ENCODE data around the gene CDR2L.
"Not testable (repeated sequence)": the region's sequence is repeated elsewhere in the genome, so short reads cannot be mapped to it uniquely, and the experiment has no call there.

Gene CDR2L

DNA sequence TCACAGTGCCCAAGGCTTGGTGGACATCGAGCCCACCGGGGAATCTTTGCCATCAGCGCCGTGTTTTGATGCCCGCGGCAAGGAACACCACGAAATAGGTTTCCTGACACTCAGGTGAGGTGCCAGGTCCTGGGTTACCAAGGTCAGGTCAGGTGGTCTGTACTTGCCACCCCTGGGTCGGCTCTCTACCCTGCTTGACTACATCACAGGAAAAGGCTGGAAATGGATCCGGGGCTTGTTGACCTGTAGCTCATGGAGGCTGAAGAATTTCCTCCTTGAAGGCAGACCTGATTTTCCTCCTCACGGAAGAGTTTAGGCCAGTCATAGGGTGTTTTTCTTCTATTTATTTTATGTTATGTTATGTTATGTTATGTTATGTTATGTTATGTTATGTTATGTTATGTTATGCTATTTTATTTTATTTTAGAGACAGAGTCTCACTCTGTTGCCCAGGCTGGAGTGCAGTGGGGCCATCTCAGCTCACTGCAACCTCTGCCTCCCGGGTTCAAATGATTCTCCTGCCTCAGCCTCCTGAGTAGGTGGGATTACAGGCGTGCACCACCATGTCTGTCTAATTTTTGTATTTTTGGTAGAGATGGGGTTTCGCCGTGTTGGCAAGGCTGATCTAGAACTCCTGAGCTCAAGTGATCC is 4.6 kb upstream of the CDR2L start:
- Mint-ChIP-seq H3K4me3 (peak overlapping the region; percentile 79), H3K4me1 (ENCODE audit: low read depth) (peaks cover 25% of the 10 kb centered on the region), H3K27me3 (peaks cover 20% of the 10 kb centered on the region)
- not testable (repeated sequence) for DNase-seq; H3K27ac Mint-ChIP-seq; H3K36me3 Mint-ChIP-seq (ENCODE audit: low read depth); H3K9me3 Mint-ChIP-seq

DNA sequence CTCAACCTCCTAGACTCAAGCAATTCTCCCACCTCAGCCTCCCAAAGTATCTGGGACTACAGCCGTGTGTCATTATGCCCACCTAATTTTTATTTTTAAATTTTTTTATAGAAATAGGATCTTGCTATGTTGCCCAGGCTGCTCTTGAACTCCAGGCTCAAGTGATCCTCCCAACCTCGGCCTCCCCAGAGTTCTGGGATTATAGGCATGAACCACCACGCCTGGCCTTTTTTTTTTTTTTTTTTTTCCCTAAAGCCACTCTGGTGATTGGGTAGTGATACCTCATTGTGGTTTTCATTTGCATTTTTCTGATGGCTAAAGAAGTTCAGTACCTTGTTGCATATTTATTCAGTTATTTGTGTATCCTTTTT is 1.2 kb upstream of the CDR2L start:
- Mint-ChIP-seq H3K36me3 (ENCODE audit: low read depth) (no peaks in the 10 kb centered on the region), H3K27ac (no peak overlapping the region)

DNA sequence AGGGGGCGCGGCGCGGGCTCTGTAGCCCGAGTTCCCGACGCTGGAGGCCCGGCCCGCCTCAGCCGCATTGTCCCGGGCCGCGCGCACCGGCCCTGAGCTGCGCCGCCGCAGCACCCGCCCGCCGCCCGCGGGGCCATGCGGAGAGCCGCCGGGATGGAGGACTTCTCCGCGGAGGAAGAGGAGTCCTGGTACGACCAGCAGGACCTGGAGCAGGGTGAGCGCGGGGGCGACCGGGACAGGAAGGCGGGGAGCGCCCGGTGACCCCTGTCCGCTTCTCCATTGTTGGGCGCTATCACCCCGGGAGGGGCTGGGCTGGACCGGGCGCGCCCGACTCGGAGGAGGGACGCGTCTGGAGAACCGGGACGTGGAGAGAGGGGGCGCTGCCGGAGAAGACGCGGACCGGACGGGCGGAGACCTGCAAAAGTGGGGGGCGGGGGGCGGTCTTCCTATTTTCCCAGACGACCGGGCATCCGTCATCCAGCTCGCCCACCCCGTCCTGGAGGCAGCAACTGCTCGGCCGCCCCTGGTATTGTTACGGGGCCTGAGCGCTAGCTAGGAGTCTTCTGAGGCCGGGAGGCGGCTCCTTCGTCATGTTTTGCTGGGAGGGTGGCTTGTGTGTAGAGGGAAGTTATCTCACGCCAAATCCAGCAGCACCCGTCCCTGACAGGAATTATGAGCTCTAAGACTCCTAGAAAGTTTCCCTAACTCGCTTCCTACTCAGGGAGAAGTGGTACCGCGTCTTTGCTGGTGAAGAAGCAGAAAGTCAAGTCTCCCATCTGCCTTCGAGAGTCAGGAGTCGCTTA is 678 bp downstream of the CDR2L start:
- DNase-seq = peak; percentile 63
- no peaks in the 10 kb centered on the region for H3K36me3 Mint-ChIP-seq (ENCODE audit: low read depth)
- H3K9me3 Mint-ChIP-seq = no peaks in the 10 kb centered on the region
- peaks cover 25% of the 10 kb centered on the region for H3K27me3 Mint-ChIP-seq
- H3K4me1 Mint-ChIP-seq (ENCODE audit: low read depth) = peaks cover 15% of the 10 kb centered on the region
- H3K27ac Mint-ChIP-seq = no peak overlapping the region
- H3K4me3 Mint-ChIP-seq = peak overlapping the region; percentile 75

More for the DNA sequence above, 1.2 kb upstream of the CDR2L start:
- Mint-ChIP-seq H3K27me3 (peaks cover 28% of the 10 kb centered on the region), H3K9me3 (no peaks in the 10 kb centered on the region), H3K4me1 (ENCODE audit: low read depth) (peaks cover 26% of the 10 kb centered on the region), H3K4me3 (no peak overlapping the region)
- DNase-seq = no peak

GRCh38 chr17:74990581-74991105 is 3.2 kb downstream of the CDR2L start:
- no peak for DNase-seq
- H3K4me3 Mint-ChIP-seq = no peak overlapping the region
- H3K9me3 Mint-ChIP-seq = no peaks in the 10 kb centered on the region
- H3K4me1 Mint-ChIP-seq (ENCODE audit: low read depth) = peaks cover 15% of the 10 kb centered on the region
- no peaks in the 10 kb centered on the region for H3K36me3 Mint-ChIP-seq (ENCODE audit: low read depth)
- H3K27me3 Mint-ChIP-seq = peaks cover 22% of the 10 kb centered on the region
- H3K27ac Mint-ChIP-seq = no peak overlapping the region

DNA sequence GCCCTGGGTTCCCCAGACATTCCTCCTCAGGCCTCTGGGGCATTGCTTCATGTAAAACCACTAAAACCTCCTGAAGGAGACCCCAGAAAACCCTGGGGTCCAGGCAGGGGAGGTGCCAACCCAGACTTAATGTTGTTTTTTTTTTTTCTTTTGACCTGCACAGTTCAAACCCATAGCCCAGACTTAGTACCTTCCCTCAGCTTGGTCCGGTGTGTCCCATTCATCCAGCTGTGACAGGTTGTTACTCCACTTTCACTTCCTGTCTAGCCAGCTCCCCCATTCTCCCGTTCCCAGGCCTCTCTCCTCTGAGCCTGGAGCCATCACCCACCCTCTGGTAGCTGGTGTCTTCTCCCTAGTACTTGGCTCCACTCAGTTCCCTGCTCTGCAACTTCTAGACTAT is 4.8 kb downstream of the CDR2L start:
- no peak overlapping the region for H3K27ac Mint-ChIP-seq
- DNase-seq = no peak
- no peaks in the 10 kb centered on the region for H3K9me3 Mint-ChIP-seq
- H3K36me3 Mint-ChIP-seq (ENCODE audit: low read depth) = no peaks in the 10 kb centered on the region
- H3K4me3 Mint-ChIP-seq = no peak overlapping the region
- peaks cover 6% of the 10 kb centered on the region for H3K4me1 Mint-ChIP-seq (ENCODE audit: low read depth)
- H3K27me3 Mint-ChIP-seq = peaks cover 10% of the 10 kb centered on the region

DNA sequence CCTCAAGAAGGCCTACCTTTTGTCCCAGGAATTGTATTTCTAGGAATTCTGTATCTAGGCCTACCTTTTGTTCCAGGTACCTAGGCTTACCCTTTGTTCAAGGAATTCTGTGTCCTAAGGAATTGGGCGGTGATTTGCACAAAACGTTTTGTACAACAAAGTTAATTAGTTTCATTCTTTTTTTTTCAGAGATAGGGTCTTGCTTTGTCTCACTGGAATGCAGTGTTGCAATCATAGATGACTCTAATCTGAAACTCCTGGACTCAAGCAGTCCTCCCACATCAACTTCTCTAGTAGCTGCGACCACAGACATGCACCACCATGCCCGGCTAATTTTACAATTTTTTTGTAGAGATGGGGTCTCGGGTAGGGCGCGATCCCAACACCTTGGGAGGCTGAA is 7.0 kb downstream of the CDR2L start:
- no peak for DNase-seq
- Mint-ChIP-seq H3K4me1 (ENCODE audit: low read depth) (peaks cover 3% of the 10 kb centered on the region), H3K9me3 (no peaks in the 10 kb centered on the region), H3K36me3 (ENCODE audit: low read depth) (no peaks in the 10 kb centered on the region), H3K27ac (no peak overlapping the region), H3K27me3 (no peaks in the 10 kb centered on the region), H3K4me3 (no peak overlapping the region)

DNA sequence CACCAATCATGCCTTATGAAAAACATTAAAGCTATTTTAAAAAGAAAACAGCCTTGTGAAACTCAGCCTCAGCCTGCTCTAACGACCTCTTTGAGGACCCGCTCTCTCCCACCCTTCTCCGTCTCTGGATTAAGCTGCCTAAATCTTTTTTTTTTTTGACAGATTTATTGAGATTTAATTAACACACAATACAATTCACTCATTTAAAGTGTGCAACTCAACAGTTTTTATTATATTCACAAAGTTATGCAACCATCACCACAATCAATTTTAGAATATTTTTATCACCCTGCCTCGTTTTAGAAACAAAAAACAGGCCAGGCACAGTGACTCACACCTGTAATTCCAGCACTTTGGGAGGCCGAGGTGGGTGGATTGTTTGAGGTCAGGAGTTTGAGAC is 8.4 kb downstream of the CDR2L start:
- Mint-ChIP-seq H3K4me1 (ENCODE audit: low read depth) (peaks cover 3% of the 10 kb centered on the region), H3K27ac (no peak overlapping the region), H3K9me3 (no peaks in the 10 kb centered on the region), H3K36me3 (ENCODE audit: low read depth) (no peaks in the 10 kb centered on the region), H3K27me3 (no peaks in the 10 kb centered on the region), H3K4me3 (no peak overlapping the region)
- no peak for DNase-seq

- Mint-ChIP-seq H3K9me3 (no peaks in the 10 kb centered on the region), H3K27ac (no peak overlapping the region)
Measured at GRCh38 chr17:74998783-74999182, 11.4 kb downstream of the CDR2L start.

GRCh38 chr17:74999523-74999922 is 12.1 kb downstream of the CDR2L start:
- Mint-ChIP-seq H3K36me3 (ENCODE audit: low read depth) (peaks cover 1% of the 10 kb centered on the region), H3K9me3 (no peaks in the 10 kb centered on the region), H3K27me3 (no peaks in the 10 kb centered on the region), H3K4me3 (no peak overlapping the region), H3K4me1 (ENCODE audit: low read depth) (peaks cover 10% of the 10 kb centered on the region), H3K27ac (no peak overlapping the region)
- no peak for DNase-seq

More at GRCh38 chr17:74998783-74999182, 11.4 kb downstream of the CDR2L start:
- Mint-ChIP-seq H3K4me3 (no peak overlapping the region), H3K36me3 (ENCODE audit: low read depth) (peaks cover 1% of the 10 kb centered on the region), H3K27me3 (no peaks in the 10 kb centered on the region), H3K4me1 (ENCODE audit: low read depth) (peaks cover 10% of the 10 kb centered on the region)
- DNase-seq = no peak

DNA sequence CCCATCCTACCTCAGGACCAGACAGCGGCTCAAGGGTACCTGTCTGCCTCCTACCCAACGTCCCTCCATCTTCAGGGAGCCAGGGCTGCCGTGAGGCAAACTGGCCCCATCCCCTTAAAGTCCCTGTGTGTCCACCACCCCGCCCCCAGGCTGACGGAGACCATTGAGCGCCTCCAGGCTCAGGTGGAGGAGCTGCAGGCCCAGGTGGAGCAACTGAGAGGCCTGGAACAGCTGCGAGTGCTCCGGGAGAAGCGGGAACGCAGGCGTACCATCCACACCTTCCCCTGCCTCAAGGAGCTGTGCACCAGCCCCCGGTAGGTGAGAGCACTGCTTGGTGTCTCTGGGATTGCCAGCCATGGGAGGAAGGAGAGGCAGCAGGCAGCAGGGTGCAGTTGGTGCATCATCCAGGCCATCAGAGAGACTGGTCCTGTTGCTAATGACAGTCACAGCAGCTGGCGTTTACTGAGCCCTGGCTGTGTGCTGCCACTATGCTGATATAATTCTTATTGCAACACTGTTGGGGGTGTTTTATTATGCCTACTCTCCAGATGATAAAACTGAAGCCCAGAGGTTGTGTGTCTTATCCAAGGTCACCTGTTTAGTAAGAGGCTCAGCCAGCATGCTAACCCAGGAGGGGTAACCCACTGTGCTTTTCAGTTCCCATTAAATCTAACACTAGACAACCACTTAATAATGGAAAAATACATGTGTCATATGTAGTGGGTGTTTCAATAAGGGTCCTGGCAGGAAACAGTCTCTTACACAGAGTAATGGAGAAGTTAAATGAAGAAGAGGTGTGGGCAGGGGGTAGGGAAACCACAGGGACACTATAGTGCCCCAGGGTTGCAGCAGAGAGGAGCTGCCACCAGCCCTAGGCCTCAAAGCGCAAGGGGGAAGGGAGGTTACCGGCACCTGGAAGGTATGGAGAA is 14.7 kb downstream of the CDR2L start:
- Mint-ChIP-seq H3K4me3 (no peak overlapping the region), H3K27me3 (no peaks in the 10 kb centered on the region), H3K27ac (peak overlapping the region; percentile 37), H3K4me1 (ENCODE audit: low read depth) (peaks cover 10% of the 10 kb centered on the region), H3K36me3 (ENCODE audit: low read depth) (peaks cover 4% of the 10 kb centered on the region), H3K9me3 (no peaks in the 10 kb centered on the region)
- DNase-seq = no peak

GRCh38 chr17:75003070-75003956 is 15.9 kb downstream of the CDR2L start:
- no peaks in the 10 kb centered on the region for H3K27me3 Mint-ChIP-seq
- H3K27ac Mint-ChIP-seq = no peak overlapping the region
- no peak overlapping the region for H3K4me3 Mint-ChIP-seq
- no peak for DNase-seq
- H3K9me3 Mint-ChIP-seq = no peaks in the 10 kb centered on the region
- peaks cover 6% of the 10 kb centered on the region for H3K36me3 Mint-ChIP-seq (ENCODE audit: low read depth)
- peaks cover 9% of the 10 kb centered on the region for H3K4me1 Mint-ChIP-seq (ENCODE audit: low read depth)

- Mint-ChIP-seq H3K4me1 (ENCODE audit: low read depth) (peaks cover 7% of the 10 kb centered on the region), H3K27ac (no peak overlapping the region), H3K4me3 (no peak overlapping the region), H3K36me3 (ENCODE audit: low read depth) (peaks cover 6% of the 10 kb centered on the region), H3K9me3 (no peaks in the 10 kb centered on the region), H3K27me3 (no peaks in the 10 kb centered on the region)
- no peak for DNase-seq
Measured at GRCh38 chr17:75003957-75004355, 16.5 kb downstream of the CDR2L start.

DNA sequence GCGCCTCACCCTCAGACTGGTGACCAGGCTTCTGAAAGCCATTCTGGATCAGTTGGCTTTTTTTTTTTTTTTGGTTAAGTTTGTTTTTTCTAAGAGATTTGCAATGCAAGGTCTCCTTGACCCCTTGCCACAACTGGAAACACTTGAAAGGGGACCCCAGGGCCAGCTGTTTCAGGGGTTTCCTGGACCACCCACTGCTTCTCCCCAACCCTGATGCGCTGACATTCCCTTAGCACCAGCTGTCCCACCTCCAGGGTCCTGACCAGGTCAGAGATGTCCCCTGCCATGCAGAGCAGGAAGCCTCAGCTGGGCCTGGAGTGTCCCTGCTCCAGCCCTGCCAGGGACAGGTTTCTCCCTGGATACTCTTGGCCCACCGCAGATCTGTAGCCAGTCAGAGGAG is 16.9 kb downstream of the CDR2L start:
- H3K27me3 Mint-ChIP-seq = no peaks in the 10 kb centered on the region
- H3K4me3 Mint-ChIP-seq = no peak overlapping the region
- H3K36me3 Mint-ChIP-seq (ENCODE audit: low read depth) = peaks cover 7% of the 10 kb centered on the region
- no peaks in the 10 kb centered on the region for H3K9me3 Mint-ChIP-seq
- no peak overlapping the region for H3K27ac Mint-ChIP-seq
- H3K4me1 Mint-ChIP-seq (ENCODE audit: low read depth) = peaks cover 7% of the 10 kb centered on the region
- no peak for DNase-seq

- Mint-ChIP-seq H3K36me3 (ENCODE audit: low read depth) (peaks cover 8% of the 10 kb centered on the region), H3K9me3 (no peaks in the 10 kb centered on the region), H3K27ac (no peak overlapping the region), H3K4me1 (ENCODE audit: low read depth) (peaks cover 7% of the 10 kb centered on the region), H3K27me3 (no peaks in the 10 kb centered on the region), H3K4me3 (no peak overlapping the region)
- no peak for DNase-seq
Measured at GRCh38 chr17:75005291-75005690, 17.9 kb downstream of the CDR2L start.
